OCI-M2 (cell line): Measurements from ENCODE around the gene TNNC2.
"Not testable (repeated sequence)": the region's sequence is repeated elsewhere in the genome, so short reads cannot be mapped to it uniquely, and the experiment has no call there.

Source experiments
- DNase-seq: peaks from one replicate; lab custom pipeline; 2025; ENCODE audit not compliant: unreplicated experiment; lab: John Stamatoyannopoulos, UW

TNNC2 gene

GRCh38 chr20:45822857-45823256 is 4.3 kb downstream of the TNNC2 start:
- no peak for DNase-seq

DNA sequence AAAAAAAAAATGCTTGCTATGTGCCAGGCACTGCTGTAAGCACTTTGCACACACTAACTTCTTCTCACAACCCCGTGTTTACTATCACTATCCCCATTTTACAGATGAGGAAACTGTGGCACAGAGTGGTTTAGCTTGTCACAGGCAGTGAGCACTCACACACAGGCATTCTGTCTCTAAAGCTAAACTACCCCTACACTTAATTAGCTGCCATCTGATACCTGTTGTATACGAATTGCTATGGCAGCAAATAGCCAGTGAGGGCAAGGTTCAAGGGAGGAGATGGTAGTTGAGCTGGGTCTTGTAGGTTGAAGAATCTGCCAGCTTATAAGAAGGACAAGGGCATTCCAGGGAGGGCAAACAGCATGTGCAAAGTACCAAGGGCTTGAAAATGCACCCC is 5.2 kb downstream of the TNNC2 start:
- DNase-seq, result no peak

DNA sequence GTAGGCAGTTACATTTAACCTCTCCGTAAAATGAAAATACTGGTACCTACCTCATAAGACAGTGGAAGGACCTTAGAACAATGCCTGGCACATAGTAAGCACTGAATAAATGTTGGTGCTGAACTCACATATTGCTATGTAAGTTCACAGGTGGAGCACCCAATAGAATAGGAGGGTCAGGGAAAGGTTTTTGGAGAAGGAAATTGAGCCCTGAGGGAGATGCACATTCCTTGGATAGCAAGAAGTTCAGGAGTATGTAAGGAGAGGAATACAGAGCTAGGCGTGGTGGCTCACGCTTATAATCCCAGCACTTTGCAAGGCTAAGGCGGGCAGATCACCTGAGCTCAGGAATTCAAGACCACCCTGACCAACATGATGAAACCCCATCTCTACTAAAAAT is 7.6 kb downstream of the TNNC2 start:
- no peak for DNase-seq

GRCh38 chr20:45818239-45818638 is 8.9 kb downstream of the TNNC2 start:
- no peak for DNase-seq

DNA sequence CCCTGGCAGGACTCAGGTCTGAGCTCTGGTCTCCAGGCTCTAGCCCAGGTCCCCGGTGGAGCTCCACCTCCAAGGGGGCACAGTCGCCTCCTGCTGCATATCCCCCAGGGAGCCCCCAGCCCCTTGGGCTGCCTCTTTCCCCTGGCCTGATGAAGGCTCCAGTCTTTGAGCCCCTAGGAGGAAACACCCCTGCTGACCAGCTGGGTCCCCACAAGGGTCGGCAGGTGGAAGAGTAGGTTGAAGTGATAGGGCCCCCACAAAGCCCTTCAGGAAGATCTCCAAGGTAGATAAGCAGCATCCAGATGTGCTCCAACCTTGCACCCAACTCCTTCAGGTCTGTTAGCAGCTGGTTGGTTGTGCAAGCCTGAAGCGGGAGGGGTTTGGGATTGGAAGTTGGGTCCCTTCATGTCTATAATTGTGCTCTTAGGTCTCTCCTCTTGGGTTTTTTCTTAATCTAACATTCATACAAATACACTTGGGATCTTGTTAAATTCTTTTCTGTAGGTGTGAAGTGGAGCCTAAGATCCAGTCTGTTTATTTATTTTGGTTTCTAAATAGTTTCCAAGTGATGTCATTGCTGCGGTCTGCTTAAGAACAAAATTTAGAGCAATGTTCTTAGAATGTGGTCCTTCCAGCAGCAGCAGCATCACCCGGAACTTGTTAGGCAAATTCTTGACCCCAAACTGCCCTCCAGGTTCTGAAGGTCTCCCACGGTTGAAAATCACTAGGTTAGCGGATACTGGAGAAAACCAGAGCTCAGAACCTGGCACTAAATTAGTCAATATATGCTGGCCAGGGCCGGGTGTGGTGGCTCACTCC is 9.5 kb downstream of the TNNC2 start:
- DNase-seq, result no peak

DNA sequence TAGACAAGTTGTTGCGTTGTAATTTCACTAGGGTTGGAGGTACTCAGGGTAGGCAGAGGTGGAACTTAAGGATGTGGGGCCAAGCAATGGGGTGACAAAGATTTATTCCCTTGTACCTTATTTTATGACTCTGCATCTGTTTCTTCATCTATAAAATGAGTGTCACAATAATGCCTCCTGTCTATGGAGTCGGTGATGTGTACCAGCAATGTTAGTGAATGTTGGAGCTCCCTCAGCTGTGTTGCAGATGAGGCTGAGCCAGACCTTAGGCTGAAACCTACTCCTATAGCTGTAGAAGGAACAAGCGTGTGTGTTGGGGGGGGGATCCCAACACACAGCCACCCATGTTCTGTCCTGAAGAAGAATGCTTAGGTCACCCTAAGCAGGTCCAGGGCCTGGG is 10.2 kb downstream of the TNNC2 start:
- no peak for DNase-seq

DNA sequence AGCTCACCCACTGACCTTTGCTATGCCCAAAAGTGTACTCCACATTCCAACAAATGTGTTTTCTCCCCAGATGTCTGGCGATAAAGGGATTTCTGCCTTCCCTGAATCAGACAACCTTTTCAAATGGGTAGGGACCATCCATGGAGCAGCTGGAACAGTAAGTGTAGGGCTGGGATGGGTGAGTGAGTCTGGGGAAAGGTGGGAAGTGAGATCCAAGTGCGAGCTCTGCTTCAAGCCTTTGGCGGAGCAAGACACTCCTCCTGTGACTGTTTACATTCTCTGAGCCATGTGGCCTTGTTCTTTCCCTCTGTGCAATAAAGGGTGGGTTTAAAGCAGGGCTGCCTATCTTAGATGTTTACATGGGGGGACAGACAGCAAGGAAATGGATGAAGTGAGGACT is 12.8 kb downstream of the TNNC2 start:
- no peak for DNase-seq

- DNase-seq, result no peak
These were observed 13.6 kb downstream of the TNNC2 start for GRCh38 chr20:45813489-45813888.

GRCh38 chr20:45813006-45813340 is 14.1 kb downstream of the TNNC2 start:
- DNase-seq, result no peak

DNA sequence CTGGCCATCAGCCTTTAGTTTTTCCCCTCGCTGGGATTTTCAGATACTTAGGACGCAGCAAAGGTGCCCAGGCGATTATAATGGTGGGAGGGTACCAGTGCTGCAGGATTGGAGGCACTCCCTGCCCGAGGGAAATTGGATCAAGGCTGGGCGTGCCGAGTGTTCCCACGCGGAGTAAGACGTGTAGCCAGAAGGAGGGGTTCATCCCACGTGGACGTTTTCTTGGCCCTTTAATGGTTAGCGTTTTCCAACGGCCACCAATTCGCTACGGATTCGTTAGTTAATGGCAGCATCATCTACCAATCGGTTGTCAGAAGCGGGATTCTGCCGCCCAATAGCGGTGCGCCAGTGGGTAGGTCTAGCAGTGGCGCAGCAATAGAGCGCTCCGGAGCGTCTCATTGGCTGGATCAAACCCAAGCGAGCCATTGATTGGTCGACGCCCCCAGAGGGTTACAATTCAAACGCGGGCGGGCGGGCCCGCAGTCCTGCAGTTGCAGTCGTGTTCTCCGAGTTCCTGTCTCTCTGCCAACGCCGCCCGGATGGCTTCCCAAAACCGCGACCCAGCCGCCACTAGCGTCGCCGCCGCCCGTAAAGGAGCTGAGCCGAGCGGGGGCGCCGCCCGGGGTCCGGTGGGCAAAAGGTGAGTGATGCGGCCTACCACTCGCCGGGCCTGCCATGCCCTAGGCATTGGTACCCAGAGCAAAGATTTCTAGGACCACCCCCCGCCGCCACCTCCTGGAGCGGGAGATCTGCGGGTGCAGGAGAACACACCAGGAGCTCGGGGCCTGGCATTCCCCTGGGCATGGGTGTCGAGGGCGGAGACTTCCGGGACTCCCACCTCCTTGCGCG is 14.7 kb downstream of the TNNC2 start, which contains the start of gene UBE2C:
TSS of gene UBE2C (plus strand) at position 488 of the 849 bp plus-strand sequence. CDS start at position 540, 52 bp downstream.
- DNase-seq, result peak; percentile 99

DNA sequence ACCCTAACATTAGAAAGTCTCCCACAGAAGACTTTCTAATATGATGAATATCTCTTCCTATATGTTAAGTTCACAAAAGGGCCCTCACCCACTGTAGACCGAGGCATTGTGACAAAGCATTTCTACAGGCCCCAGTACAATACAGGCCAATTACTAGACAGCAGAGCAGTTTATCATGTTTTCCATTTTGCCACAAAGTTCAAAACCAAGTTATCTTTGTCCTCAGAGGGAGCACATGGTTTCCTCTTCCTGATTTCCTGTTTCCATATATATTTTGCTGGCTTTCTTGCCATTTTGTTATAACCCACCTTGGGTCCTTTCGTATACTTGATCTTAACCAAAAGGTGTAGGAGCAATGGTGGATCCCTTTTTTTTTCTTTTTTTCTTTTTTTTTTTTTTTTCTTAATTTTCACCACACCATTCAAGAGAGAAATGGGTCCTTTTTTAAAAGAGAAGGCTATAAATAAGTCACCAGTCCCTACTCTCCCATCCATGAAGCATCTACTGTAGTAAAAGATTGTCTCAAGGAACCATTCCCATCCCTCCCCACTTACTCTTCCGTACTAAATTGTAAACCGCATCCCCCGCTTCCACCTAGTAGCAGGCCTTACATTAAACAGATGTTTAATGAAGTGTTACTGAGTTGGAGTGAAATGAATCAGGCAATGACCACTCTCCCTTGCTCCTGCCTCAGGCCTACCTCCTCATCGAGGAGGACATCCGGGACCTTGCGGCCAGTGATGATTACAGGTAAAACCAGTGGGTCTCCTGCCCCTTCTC is 16.7 kb downstream of the TNNC2 start:
- no peak for DNase-seq

- no peak for DNase-seq
These were observed 25.3 kb downstream of the TNNC2 start for GRCh38 chr20:45801851-45802250.

DNA sequence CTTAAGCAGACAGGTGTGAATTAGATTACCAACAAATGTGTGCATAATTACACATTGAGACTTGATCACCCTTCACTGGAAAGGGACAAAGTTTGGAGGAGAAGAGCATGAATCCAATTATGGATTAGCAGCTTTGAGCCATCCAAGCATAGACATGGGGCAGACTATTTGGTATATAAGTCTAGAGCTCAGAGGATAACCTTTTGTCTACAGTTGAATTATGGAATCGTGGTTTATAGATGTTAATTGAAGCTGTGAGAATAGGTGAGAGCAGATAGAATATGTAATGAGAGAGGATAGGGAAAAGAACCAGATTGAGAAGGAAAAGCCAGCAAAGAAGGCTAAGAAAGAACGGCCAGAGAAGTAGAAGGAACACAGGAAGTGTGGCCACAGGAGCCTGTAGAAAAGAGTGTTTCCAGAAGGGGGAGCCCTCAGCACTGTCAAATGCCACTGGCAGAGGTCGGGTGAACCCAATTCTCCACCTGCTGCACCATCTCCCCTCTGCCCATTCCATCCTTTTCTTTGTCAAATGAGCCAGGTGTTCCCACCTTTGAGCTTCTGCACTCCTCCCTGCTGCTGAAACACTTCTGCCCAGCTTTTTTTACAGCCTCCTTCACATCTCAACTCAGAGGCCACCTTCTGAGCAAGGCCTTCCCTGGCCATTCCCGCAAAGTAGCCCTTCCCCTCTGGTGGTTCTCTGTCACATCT is 28.0 kb downstream of the TNNC2 start:
- peak; percentile 55 for DNase-seq

- not testable (repeated sequence) for DNase-seq
These were observed 29.2 kb downstream of the TNNC2 start for GRCh38 chr20:45797955-45798354.

DNA sequence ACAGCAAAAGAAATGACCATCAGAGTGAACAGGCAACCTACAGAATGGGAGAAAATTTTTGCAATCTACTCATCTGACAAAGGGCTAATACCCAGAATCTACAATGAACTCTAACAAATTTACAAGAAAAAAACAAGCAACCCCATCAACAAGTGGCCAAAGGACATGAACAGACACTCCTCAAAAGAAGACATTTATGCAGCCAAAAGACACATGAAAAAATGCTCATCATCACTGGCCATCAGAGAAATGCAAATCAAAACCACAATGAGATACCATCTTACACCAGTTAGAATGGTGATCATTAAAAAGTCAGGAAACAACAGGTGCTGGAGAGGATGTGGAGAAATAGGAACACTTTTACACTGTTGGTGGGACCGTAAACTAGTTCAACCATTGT is 29.6 kb downstream of the TNNC2 start:
- DNase-seq, result not testable (repeated sequence)

- no peak for DNase-seq
These were observed 30.6 kb downstream of the TNNC2 start for GRCh38 chr20:45796337-45797065.

DNA sequence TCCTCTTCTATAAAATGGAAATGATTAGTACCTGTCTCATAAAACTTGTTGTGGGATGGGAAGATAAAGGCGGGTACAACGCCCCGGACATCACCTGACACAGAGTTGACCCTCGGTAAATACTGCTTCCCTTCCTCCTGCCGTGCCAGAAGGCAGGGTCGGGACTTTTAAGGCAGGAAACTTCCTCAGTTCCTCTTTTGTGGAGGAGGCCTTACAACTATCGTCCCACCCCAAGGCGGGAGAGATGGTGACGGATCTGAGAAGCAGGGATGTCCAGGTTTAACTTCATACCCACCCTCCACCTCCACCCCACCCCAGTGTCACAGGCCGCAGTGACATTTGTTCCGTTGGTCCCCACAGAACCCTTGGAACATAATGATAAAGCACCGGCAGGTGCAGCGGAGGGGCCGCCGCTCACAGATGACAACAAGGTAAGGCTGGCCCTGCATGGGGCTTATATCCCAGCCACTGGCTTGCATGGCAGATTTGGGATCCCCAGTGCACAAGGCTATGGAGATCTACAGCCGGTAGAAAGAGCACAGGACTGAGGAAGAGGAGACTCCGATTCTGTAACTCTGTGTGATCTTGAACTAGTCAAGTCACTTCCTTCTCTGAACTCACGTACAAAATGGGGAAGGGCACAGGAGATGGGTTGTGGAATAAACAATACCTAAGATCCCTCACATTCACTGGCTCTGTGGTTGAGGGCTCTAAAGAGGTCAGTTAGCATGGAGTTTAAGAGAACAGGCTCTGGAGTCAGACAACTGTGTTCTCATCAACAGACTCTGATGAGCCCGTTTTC is 34.6 kb downstream of the TNNC2 start:
- no peak for DNase-seq

GRCh38 chr20:45788351-45788750 is 38.8 kb downstream of the TNNC2 start:
- no peak for DNase-seq

GRCh38 chr20:45783656-45784294 is 43.3 kb downstream of the TNNC2 start:
- no peak for DNase-seq
